GM19043 (cell line): ENCODE results near the gene ZNF223.

Experiments
- ATAC-seq: cut with Tn5 transposase; IDR thresholded peaks from one replicate; pipeline ENCODE4 v1.9.1; 2021; ENCODE audit warnings: low read depth; ENCODE audit not compliant: unreplicated experiment

The ZNF223 gene

GRCh38 chr19:44069415-44069814, 17.6 kb downstream of the ZNF223 start:
- no peak for ATAC-seq

DNA sequence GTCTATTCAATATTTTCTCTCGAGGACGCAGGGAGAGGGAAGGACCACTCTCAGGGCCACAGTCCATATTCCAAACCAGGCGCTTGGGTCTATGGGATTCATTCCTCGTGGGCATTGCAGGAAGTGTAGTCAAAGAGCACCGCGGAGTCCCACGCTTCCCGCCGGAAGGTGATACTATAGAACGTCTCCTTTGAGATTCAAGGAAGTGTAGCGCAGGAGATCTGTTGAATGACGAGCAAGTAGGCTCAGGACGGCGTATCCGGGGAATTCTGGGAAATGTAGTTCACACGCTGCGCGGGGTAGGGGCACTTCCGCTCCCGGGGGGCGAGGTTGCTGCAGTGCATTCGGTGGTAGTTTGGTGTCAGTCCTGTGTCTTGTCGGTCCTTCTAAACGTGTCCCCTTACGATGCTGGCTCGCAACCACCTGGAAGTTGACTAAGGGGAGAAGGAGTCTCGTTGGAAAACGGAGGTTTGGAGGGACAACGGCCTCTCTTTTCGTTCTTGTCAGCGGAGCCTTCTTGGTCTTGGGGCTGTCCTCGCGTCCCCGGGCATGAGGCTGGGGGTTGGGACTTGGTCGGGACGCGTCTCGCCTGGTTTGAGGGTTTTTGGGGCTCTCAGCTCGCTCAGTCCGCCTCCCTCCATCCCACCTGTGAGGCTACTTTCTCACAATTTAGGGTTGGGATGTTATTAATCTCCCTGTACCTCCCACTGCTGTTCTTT, 20.1 kb downstream of the ZNF223 start, which contains the start of gene ZNF284:
Gene ZNF284, plus strand, starts transcription at position 336 of the 719 bp plus-strand sequence. CDS start 4,231 bp downstream, outside the sequence.
- ATAC-seq = peak; percentile 85

GRCh38 chr19:44072543-44073401, 20.9 kb downstream of the ZNF223 start:
- ATAC-seq = no peak

GRCh38 chr19:44076325-44076724, 24.5 kb downstream of the ZNF223 start:
- no peak for ATAC-seq

GRCh38 chr19:44092108-44092507, 40.3 kb downstream of the ZNF223 start:
- ATAC-seq = no peak

GRCh38 chr19:44093931-44094765, 42.3 kb downstream of the ZNF223 start, which contains the start of gene ZNF224:
ZNF224 (plus strand) TSS chr19:44094361; CDS start chr19:44097874, 3,513 bp downstream.
- peak; percentile 77 for ATAC-seq

GRCh38 chr19:44107751-44108150, 55.9 kb downstream of the ZNF223 start:
- ATAC-seq = no peak

- no peak for ATAC-seq
These were observed 57.6 kb downstream of the ZNF223 start for GRCh38 chr19:44109458-44109857.

- ATAC-seq = no peak
These were observed 60.2 kb downstream of the ZNF223 start for GRCh38 chr19:44111910-44112463.

DNA sequence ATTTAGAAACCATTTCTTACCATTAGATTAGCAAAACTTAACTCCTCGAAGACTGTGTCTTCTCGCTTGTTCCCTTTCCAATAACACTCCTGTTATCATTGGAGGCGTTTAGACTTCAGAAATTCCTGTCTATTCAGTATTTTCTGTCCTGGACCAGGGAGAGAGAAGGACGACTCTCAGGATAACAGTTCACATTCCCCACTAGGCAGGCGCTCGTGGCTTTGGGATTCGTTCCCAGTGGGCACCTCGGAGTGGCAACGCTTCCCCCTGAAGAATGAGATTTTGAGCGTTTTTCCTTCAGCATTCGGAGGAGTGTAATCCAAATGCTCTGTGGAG, 60.9 kb downstream of the ZNF223 start:
- no peak for ATAC-seq

- peak; percentile 89 for ATAC-seq
These were observed 61.4 kb downstream of the ZNF223 start, which contains the start of gene ZNF225 for GRCh38 chr19:44113138-44113783. ZNF225 (plus strand) TSS chr19:44113399; CDS start chr19:44115828, 2,429 bp downstream.

GRCh38 chr19:44113784-44114390, 62.1 kb downstream of the ZNF223 start:
- ATAC-seq = no peak
